ENCODE results near the gene AP4E1.
A peak's percentile ranks its signal among the peaks of the same experiment; 100 is the strongest.

Gene AP4E1

DNA sequence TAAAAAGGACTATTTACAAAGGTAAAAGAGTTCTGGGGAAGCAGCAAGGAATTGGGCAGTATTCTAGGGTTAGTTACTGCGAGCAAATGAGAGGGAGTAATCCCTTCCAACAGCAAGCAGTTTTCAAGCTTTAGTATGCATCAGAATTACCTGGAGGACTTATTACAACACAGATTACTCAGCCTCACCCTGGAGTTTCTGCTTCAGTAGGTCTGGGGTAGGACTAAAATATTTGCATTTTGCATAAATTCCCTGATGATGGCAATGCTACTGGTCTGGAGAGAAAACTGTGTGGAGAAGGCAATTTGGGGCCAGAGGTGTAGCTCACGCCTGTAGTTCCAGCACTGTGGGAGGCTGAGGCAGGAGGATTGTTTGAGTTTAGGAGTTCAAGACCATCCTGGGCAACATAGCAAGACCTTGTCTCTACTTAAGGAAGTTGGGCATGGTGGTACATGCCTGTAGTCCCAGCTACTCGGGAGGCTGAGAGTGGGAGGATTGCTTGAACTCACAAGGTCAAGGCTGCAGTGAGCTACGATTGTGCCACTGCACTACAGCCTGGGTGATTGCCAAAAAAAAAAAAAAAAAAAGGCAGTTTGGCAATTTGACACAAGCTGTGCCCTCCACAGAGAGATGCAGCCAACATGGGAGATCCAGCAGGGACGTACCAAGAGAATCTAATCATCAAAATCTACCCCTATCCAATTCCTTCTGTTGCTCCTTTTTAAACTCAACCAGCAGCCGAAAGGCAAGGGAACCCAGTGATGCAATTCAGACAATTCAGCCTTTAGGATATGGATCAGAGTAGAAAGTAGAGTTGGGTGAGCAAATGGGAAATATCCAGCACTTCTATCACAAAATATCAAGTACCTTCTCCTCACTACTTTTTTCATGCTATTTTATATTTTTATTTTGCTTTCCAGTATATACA, 27.1 kb upstream of the AP4E1 start:
- no peaks in the 10 kb centered on the region for H3K36me3 ChIP-seq (ENCODE audit: control insufficient read depth in 2 of 2, insufficient read depth in 1 of 2, low read length in 2 of 2)
- peak; percentile 35; the same call in 1 of the 2 replicates for TF ChIP-seq ZFHX2 (tag by site-specific recombination; conservative IDR thresholded peaks at IDR 0.05)
- TF ChIP-seq ZNF433 (tag by site-specific recombination; IDR thresholded peaks at IDR 0.05; ENCODE audit: low read depth) = no peak
- no peak for TF ChIP-seq SP7 (tag by site-specific recombination; IDR thresholded peaks at IDR 0.05)
- TF ChIP-seq ZNF530 (tag by site-specific recombination; IDR thresholded peaks at IDR 0.05; ENCODE audit: low read depth) = no peak
- no peak for TF ChIP-seq ZNF776 (tag by site-specific recombination; IDR thresholded peaks at IDR 0.05; ENCODE audit: borderline replicate concordance)
- TF ChIP-seq, protein P1, sequence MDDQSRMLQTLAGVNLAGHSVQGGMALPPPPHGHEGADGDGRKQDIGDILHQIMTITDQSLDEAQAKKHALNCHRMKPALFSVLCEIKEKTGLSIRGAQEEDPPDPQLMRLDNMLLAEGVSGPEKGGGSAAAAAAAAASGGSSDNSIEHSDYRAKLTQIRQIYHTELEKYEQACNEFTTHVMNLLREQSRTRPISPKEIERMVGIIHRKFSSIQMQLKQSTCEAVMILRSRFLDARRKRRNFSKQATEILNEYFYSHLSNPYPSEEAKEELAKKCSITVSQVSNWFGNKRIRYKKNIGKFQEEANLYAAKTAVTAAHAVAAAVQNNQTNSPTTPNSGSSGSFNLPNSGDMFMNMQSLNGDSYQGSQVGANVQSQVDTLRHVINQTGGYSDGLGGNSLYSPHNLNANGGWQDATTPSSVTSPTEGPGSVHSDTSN (CRISPR knock-in tag; IDR thresholded peaks at IDR 0.05) = no peak
- no peak for TF ChIP-seq FEZF1 (tag by site-specific recombination; IDR thresholded peaks at IDR 0.05)
- TF ChIP-seq, protein P2, sequence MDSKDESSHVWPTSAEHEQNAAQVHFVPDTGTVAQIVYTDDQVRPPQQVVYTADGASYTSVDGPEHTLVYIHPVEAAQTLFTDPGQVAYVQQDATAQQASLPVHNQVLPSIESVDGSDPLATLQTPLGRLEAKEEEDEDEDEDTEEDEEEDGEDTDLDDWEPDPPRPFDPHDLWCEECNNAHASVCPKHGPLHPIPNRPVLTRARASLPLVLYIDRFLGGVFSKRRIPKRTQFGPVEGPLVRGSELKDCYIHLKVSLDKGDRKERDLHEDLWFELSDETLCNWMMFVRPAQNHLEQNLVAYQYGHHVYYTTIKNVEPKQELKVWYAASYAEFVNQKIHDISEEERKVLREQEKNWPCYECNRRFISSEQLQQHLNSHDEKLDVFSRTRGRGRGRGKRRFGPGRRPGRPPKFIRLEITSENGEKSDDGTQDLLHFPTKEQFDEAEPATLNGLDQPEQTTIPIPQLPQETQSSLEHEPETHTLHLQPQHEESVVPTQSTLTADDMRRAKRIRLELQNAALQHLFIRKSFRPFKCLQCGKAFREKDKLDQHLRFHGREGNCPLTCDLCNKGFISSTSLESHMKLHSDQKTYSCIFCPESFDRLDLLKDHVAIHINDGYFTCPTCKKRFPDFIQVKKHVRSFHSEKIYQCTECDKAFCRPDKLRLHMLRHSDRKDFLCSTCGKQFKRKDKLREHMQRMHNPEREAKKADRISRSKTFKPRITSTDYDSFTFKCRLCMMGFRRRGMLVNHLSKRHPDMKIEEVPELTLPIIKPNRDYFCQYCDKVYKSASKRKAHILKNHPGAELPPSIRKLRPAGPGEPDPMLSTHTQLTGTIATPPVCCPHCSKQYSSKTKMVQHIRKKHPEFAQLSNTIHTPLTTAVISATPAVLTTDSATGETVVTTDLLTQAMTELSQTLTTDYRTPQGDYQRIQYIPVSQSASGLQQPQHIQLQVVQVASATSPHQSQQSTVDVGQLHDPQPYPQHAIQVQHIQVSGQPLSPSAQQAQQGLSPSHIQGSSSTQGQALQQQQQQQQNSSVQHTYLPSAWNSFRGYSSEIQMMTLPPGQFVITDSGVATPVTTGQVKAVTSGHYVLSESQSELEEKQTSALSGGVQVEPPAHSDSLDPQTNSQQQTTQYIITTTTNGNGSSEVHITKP (tag by site-specific recombination; IDR thresholded peaks at IDR 0.05) = peak; percentile 80
- TF ChIP-seq, protein P3, sequence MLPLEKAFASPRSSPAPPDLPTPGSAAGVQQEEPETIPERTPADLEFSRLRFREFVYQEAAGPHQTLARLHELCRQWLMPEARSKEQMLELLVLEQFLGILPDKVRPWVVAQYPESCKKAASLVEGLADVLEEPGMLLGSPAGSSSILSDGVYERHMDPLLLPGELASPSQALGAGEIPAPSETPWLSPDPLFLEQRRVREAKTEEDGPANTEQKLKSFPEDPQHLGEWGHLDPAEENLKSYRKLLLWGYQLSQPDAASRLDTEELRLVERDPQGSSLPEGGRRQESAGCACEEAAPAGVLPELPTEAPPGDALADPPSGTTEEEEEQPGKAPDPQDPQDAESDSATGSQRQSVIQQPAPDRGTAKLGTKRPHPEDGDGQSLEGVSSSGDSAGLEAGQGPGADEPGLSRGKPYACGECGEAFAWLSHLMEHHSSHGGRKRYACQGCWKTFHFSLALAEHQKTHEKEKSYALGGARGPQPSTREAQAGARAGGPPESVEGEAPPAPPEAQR (tag by site-specific recombination; IDR thresholded peaks at IDR 0.05) = no peak
- no peak for TF ChIP-seq ZFP41 (tag by site-specific recombination; IDR thresholded peaks at IDR 0.05; ENCODE audit: borderline replicate concordance)
- TF ChIP-seq ZNF830 (tag by site-specific recombination; IDR thresholded peaks at IDR 0.05; ENCODE audit: low read depth) = no peak
- no peak for TF ChIP-seq GLIS2 (tag by site-specific recombination; IDR thresholded peaks at IDR 0.05)
- TF ChIP-seq ZSCAN23 (tag by site-specific recombination; IDR thresholded peaks at IDR 0.05) = no peak
- TF ChIP-seq ZNF133 (tag by site-specific recombination; IDR thresholded peaks at IDR 0.05) = peak; percentile 50; the same call in 1 of the 2 replicates
- TF ChIP-seq YY2 (tag by site-specific recombination; IDR thresholded peaks at IDR 0.05) = no peak
- no peak for TF ChIP-seq REPIN1 (tag by site-specific recombination; IDR thresholded peaks at IDR 0.05; ENCODE audit: low read depth)
- POLR2A ChIA-PET = no interaction called here
- no peaks in the 10 kb centered on the region for H3K9me3 ChIP-seq (ENCODE audit: control insufficient read depth, insufficient read depth, low read depth, low read length)
- H3K4me1 ChIP-seq (ENCODE audit: control insufficient read depth, insufficient read depth, low read length) = no peaks in the 10 kb centered on the region
- no peak overlapping the region for H3K4me3 ChIP-seq (ENCODE audit: low read depth, low read length)
- CTCF ChIA-PET = interaction anchor here (0.5 kb wide), 1 partner anchor 292 kb away, joined by 5 read pairs; no protein-coding TSS in a partner anchor
- no peak overlapping the region for H3K27ac ChIP-seq (ENCODE audit: extremely low read depth, low read depth, low read length)

DNA sequence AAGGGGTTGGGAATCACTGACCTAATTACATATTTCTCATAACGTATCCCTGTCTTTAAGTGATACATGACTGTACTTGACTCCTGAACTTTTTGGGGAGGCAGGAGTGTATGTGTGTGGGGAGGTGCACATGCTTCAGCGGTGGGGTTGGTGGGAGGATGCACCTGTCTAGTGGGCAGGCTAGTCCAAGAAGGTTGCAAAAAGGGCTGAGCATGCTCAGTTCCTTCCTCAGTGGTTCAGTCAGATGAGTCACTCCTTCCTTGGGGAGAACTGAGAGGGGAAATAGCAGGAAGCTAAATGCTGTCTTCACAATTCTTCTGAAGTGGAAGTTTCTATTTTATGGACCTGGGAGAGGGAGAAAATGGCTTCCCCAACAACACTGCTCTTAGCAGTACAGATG, 24.6 kb upstream of the AP4E1 start:
- no peak for TF ChIP-seq ZNF544 (tag by site-specific recombination; IDR thresholded peaks at IDR 0.05)
- TF ChIP-seq, protein P2 (tag by site-specific recombination; IDR thresholded peaks at IDR 0.05) = peak; percentile 45
- POLR2A ChIA-PET = interaction anchor here (0.6 kb wide), 1 partner anchor 20 kb away, joined by 3 read pairs; no protein-coding TSS in a partner anchor
- Histone ChIP-seq H3K4me1 (ENCODE audit: control insufficient read depth, insufficient read depth, low read length) (no peaks in the 10 kb centered on the region), H3K9me3 (ENCODE audit: control insufficient read depth, insufficient read depth, low read depth, low read length) (no peaks in the 10 kb centered on the region), H3K4me3 (ENCODE audit: low read depth, low read length) (no peak overlapping the region), H3K36me3 (ENCODE audit: control insufficient read depth in 2 of 2, insufficient read depth in 1 of 2, low read length in 2 of 2) (no peaks in the 10 kb centered on the region), H3K27ac (ENCODE audit: extremely low read depth, low read depth, low read length) (no peak overlapping the region)
- CTCF ChIA-PET = no interaction called here
